Neuronal stem cell (in vitro differentiated cells): ENCODE measurements around the gene SDE2.
A peak's percentile ranks its signal among the peaks of the same experiment; 100 is the strongest.
"Not testable (repeated sequence)": the region's sequence is repeated elsewhere in the genome, so short reads cannot be mapped to it uniquely, and the experiment has no call there.

Experiments used
- DNase-seq: peaks from one replicate; pipeline ENCODE4 v3.0.0-alpha.2; 2013; ENCODE audit warnings: low spot score
- H2AFZ ChIP-seq: one replicate; pipeline ENCODE4 v1.6.1; 2013; ENCODE audit warnings: mild to moderate bottlenecking, low read length, inconsistent platforms
- H2AK5ac ChIP-seq: 2 replicates; pipeline ENCODE4 v1.6.1; 2013; ENCODE audit warnings: low read depth, mild to moderate bottlenecking, inconsistent platforms, low read length, moderate library complexity, mixed read lengths
- H2BK120ac ChIP-seq: 2 replicates; pipeline ENCODE4 v1.6.1; 2013; ENCODE audit warnings: low read depth, mild to moderate bottlenecking, inconsistent platforms, low read length, moderate library complexity, mixed read lengths
- H2BK12ac ChIP-seq: one replicate; pipeline ENCODE4 v1.6.1; 2013; ENCODE audit warnings: low read length, inconsistent platforms
- H2BK15ac ChIP-seq: 2 replicates; pipeline ENCODE4 v1.6.1; 2013; ENCODE audit warnings: mild to moderate bottlenecking, low read length, inconsistent platforms, mixed read lengths
- H2BK5ac ChIP-seq: one replicate; pipeline ENCODE4 v1.6.1; 2013; ENCODE audit warnings: inconsistent platforms, mild to moderate bottlenecking, low read length, moderate library complexity
- H3K14ac ChIP-seq: one replicate; pipeline ENCODE4 v1.6.1; 2013; ENCODE audit warnings: low read length, inconsistent platforms
- H3K18ac ChIP-seq: 2 replicates; pipeline ENCODE4 v1.6.1; 2013; ENCODE audit warnings: low read length, inconsistent platforms
- H3K23ac ChIP-seq: 2 replicates; pipeline ENCODE4 v1.6.1; 2013; ENCODE audit warnings: low read depth, mild to moderate bottlenecking, mixed read lengths, low read length, inconsistent platforms; ENCODE audit not compliant: poor library complexity
- H3K27ac ChIP-seq: replicated peaks from 3 replicates; pipeline ENCODE4 v1.5.1; 2013; ENCODE audit warnings: low read length, inconsistent platforms
- H3K27me3 ChIP-seq, 3 experiments: 2 replicates each; pipeline ENCODE4 v1.6.1; 2013; ENCODE audit warnings: low read length in 3 of 3, mild to moderate bottlenecking in 2 of 3, inconsistent platforms in 1 of 3, low read depth in 1 of 3, mixed read lengths in 1 of 3, moderate library complexity in 1 of 3; ENCODE audit not compliant: control insufficient read depth in 3 of 3, insufficient read depth in 3 of 3
- H3K36me3 ChIP-seq, 2 donors: replicated peaks in 1 of 2; 2 replicates each; pipeline ENCODE4 v1.6.1; 2013; ENCODE audit warnings: low read length in 2 of 2; ENCODE audit not compliant: control insufficient read depth in 2 of 2, insufficient read depth in 2 of 2
- H3K4ac ChIP-seq: 2 replicates; pipeline ENCODE4 v1.6.1; 2013; ENCODE audit warnings: inconsistent platforms, mild to moderate bottlenecking, low read length, moderate library complexity
- H3K4me1 ChIP-seq, 2 donors: 1 replicate in 1 of 2; 2 replicates in 1 of 2; pipeline ENCODE4 v1.6.1; 2013; ENCODE audit warnings: low read length in 2 of 2, low read depth in 1 of 2; ENCODE audit not compliant: control insufficient read depth in 2 of 2, insufficient read depth in 1 of 2
- H3K4me2 ChIP-seq: one replicate; pipeline ENCODE4 v1.6.1; 2013; ENCODE audit warnings: mild to moderate bottlenecking, low read length, inconsistent platforms; ENCODE audit not compliant: insufficient read depth, poor library complexity, severe bottlenecking
- H3K4me3 ChIP-seq, 2 donors: 2 replicates each; pipeline ENCODE4 v1.5.1; 2013; ENCODE audit warnings: low read length in 2 of 2, mild to moderate bottlenecking in 2 of 2, inconsistent platforms in 1 of 2, moderate library complexity in 1 of 2
- H3K79me1 ChIP-seq: one replicate; pipeline ENCODE4 v1.6.1; 2013; ENCODE audit warnings: low read depth, mild to moderate bottlenecking, inconsistent platforms, low read length, moderate library complexity
- H3K9ac ChIP-seq: one replicate; pipeline ENCODE4 v1.6.1; 2013; ENCODE audit warnings: mild to moderate bottlenecking, low read depth, low read length, inconsistent platforms; ENCODE audit not compliant: poor library complexity
- H3K9me3 ChIP-seq, 2 donors: replicated peaks in 1 of 2; 2 replicates each; pipeline versions ENCODE3 to v1.6.1; 2013; ENCODE audit warnings: low read length in 2 of 2, mild to moderate bottlenecking in 2 of 2, inconsistent platforms in 1 of 2, low read depth in 1 of 2, mixed read lengths in 1 of 2, moderate library complexity in 1 of 2; ENCODE audit not compliant: control insufficient read depth in 2 of 2, insufficient read depth in 1 of 2
- H4K8ac ChIP-seq: one replicate; pipeline ENCODE4 v1.6.1; 2013; ENCODE audit warnings: low read depth, mild to moderate bottlenecking, inconsistent platforms, low read length, moderate library complexity
- H4K91ac ChIP-seq: one replicate; pipeline ENCODE4 v1.6.1; 2013; ENCODE audit warnings: low read length, low read depth, mild to moderate bottlenecking, inconsistent platforms; ENCODE audit not compliant: poor library complexity
- WGBS, 2 donors: extraction: QIAGEN DNeasy Blood & Tissue Kit; methylation state at CpG; one replicate each; pipeline ENCODE4 v1.1.7; 2013; ENCODE audit warnings: missing lambda C conversion rate in 2 of 2, mixed read lengths in 1 of 2; ENCODE audit not compliant: insufficient read length in 2 of 2, insufficient replicate concordance in 1 of 2; ENCODE audit errors: extremely low coverage in 2 of 2; 5-methylcytosine and 5-hydroxymethylcytosine counted together

The SDE2 gene

DNA sequence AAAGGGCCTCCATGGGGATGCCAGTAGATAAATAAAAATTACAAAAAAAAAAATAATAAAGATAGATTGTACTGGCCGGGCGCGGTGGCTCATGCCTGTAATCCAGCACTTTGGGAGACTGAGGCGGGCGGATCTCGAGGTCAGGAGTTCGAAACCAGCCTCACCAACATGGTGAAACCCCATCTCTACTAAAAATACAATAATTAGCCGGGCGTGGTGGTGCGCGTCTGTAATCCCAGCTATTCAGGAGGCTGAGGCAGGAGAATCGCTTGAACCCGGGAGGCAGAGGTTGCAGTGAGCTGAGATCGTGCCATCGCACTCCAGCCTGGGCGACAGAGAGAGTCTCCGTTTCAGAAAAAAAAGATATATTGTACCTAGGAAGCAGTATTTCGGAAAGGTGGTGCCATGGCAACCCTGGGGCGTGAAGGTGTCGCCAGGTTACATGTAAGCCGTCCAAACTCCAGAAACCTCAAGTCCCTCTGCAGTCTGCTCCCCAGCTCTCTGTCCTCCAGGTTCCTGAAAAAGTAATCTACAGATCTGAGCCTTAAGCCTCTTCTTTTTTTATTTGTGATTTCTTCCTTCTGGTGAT is 1.4 kb upstream of the SDE2 start:
- not testable (repeated sequence) for DNase-seq, H3K27ac ChIP-seq

GRCh38 chr1:225999912-226000337 is 782 bp upstream of the SDE2 start:
- H3K4me2 ChIP-seq: peak overlapping the region; percentile 76
- H2BK12ac ChIP-seq: no peak overlapping the region
- H2AK5ac ChIP-seq: no peak overlapping the region
- peak overlapping the region; percentile 78 for H3K18ac ChIP-seq
- H2AFZ ChIP-seq: peak overlapping the region; percentile 72
- H3K23ac ChIP-seq: peak overlapping the region; percentile 92
- peak overlapping the region; percentile 40 for H4K91ac ChIP-seq
- no peak overlapping the region for H2BK120ac ChIP-seq
- H3K14ac ChIP-seq: no peak overlapping the region
- H2BK5ac ChIP-seq: peak overlapping the region; percentile 63
- peak overlapping the region in 1 of 2 donors; percentile 49 for H3K4me3 ChIP-seq
- peak overlapping the region; percentile 79 for H3K27ac ChIP-seq
- no CpG with 5 or more reads among the region's 10 CpGs for WGBS, 2 donors
- H3K9ac ChIP-seq: no peak overlapping the region
- H3K4ac ChIP-seq: no peak overlapping the region
- no peaks in the 10 kb centered on the region for H3K9me3 ChIP-seq
- peaks cover 5% of the 10 kb centered on the region for H3K79me1 ChIP-seq
- H3K4me1 ChIP-seq: peaks cover 16 to 17% of the 10 kb centered on the region in 2 donors
- peaks cover 2 to 17% of the 10 kb centered on the region in 2 donors for H3K36me3 ChIP-seq
- no peaks in the 10 kb centered on the region for H3K27me3 ChIP-seq
- peak overlapping the region; percentile 63 for H2BK15ac ChIP-seq
- H4K8ac ChIP-seq: no peak overlapping the region
- no peak for DNase-seq

More for the DNA sequence above, 1.4 kb upstream of the SDE2 start:
- H3K9ac ChIP-seq, H3K4ac ChIP-seq, H3K4me2 ChIP-seq, H3K14ac ChIP-seq, H3K9me3 ChIP-seq, H2BK15ac ChIP-seq, H4K91ac ChIP-seq, H2BK120ac ChIP-seq, H2AFZ ChIP-seq, H2AK5ac ChIP-seq, H3K27me3 ChIP-seq, H3K18ac ChIP-seq, H3K4me3 ChIP-seq, H3K23ac ChIP-seq, H2BK5ac ChIP-seq, H2BK12ac ChIP-seq, H4K8ac ChIP-seq, H3K79me1 ChIP-seq: not testable (repeated sequence)
- H3K36me3 ChIP-seq: peaks cover 2 to 11% of the 10 kb centered on the region in 2 donors
- H3K4me1 ChIP-seq: peaks cover 16 to 17% of the 10 kb centered on the region in 2 donors
- WGBS, 2 donors: no CpG with 5 or more reads among the region's 21 CpGs

GRCh38 chr1:225998560-225999226 is 450 bp downstream of the SDE2 start:
- Histone ChIP-seq H3K36me3 (peaks cover 7 to 29% of the 10 kb centered on the region in 2 donors), H2BK5ac (no peak overlapping the region), H3K4me2 (peak overlapping the region; percentile 54), H3K4ac (no peak overlapping the region), H3K79me1 (peaks cover 6% of the 10 kb centered on the region), H3K4me3 (peak overlapping the region; percentile 94 to 96), H3K9me3 (no peaks in the 10 kb centered on the region), H3K14ac (peak overlapping the region; percentile 33), H2AFZ (peak overlapping the region; percentile 91), H4K8ac (no peak overlapping the region), H3K9ac (peak overlapping the region; percentile 95), H3K4me1 (peaks cover 16 to 17% of the 10 kb centered on the region in 2 donors), H3K23ac (peak overlapping the region; percentile 92), H2BK12ac (no peak overlapping the region), H2BK120ac (no peak overlapping the region), H3K27ac (no peak overlapping the region), H4K91ac (no peak overlapping the region), H3K18ac (peak overlapping the region; percentile 81), H3K27me3 (no peaks in the 10 kb centered on the region), H2BK15ac (no peak overlapping the region), H2AK5ac (no peak overlapping the region)
- no CpG with 5 or more reads among the region's 19 CpGs for WGBS, 2 donors
- DNase-seq: no peak

- Histone ChIP-seq H2BK12ac (no peak overlapping the region), H4K91ac (no peak overlapping the region), H3K36me3 (peaks cover 13 to 45% of the 10 kb centered on the region in 2 donors), H3K27me3 (no peaks in the 10 kb centered on the region), H3K27ac (no peak overlapping the region), H2AFZ (no peak overlapping the region), H3K4me2 (no peak overlapping the region), H3K9ac (no peak overlapping the region), H3K79me1 (peaks cover 6% of the 10 kb centered on the region), H3K9me3 (no peaks in the 10 kb centered on the region), H3K23ac (no peak overlapping the region), H3K4me3 (no peak overlapping the region), H2BK120ac (no peak overlapping the region), H3K14ac (no peak overlapping the region), H4K8ac (no peak overlapping the region), H2BK5ac (no peak overlapping the region), H2BK15ac (no peak overlapping the region), H3K4ac (no peak overlapping the region), H3K18ac (no peak overlapping the region), H2AK5ac (no peak overlapping the region), H3K4me1 (peaks cover 7 to 11% of the 10 kb centered on the region in 2 donors)
- DNase-seq: no peak
- WGBS, 2 donors: no CpG with 5 or more reads among the region's 5 CpGs
Observed at GRCh38 chr1:225996946-225997545, 2.1 kb downstream of the SDE2 start.
